GM12874 (cell line): ENCODE data around the gene GRIA4.

Experiments
- CTCF ChIP-seq: IDR thresholded peaks from 2 replicates; pipeline ENCODE4 v1.5.1; 2011; ENCODE audit warnings: low read depth, mild to moderate bottlenecking, control low read depth, low read length, moderate library complexity; ENCODE audit not compliant: insufficient read depth

Gene GRIA4

DNA sequence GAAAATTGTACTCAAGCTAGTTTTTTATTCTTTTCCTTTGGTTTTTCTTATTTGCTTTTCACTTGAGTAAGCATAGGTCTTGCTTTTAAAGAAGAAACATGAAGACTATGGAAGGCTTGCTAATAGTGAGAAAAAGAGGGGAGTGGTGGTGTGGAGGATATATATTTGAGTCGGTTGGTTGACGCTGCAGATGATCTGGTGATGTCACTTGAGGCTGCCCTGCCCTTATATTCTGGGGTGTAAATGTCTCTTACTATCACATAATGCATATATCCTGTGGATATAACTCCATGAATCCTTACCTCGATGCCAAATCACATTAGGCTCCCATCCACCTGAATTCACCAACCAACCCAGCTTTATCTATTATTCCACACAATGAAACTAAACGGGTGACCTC, 2.9 kb downstream of the GRIA4 start:
- no peak for TF ChIP-seq CTCF

GRCh38 chr11:105613183-105613582, 3.3 kb downstream of the GRIA4 start:
- no peak for TF ChIP-seq CTCF

DNA sequence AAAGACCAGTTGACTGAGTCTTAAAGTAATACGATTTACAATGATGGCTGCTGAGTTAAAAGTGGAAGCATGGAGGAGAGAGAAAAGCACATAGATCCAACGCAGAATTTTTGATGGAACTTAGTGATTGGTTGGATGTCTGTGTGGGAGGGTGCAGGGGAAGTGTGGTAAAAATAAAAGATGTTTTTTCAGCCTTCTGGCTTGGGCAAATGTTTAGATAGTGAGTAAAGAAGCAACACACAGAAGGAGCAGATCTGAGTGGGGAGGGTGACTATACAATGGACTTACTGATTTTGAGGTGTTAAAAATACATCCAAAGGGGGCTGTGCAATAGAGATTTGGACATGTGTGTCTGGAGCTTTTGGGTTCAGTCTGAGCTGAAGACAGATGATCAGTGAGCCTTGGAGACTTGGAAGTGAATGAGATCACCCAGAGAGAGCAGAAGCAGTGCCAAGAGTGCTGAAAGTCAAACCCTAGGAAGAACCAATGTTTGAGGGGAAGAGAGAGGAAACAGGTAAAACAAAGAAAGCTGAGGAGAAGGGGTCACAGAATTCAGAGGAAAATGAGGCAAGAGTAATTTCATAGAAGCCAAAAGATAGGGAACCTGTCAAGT, 8.6 kb downstream of the GRIA4 start:
- no peak for TF ChIP-seq CTCF

- TF ChIP-seq CTCF = no peak
Measured at GRCh38 chr11:105619556-105619955, 9.7 kb downstream of the GRIA4 start.

DNA sequence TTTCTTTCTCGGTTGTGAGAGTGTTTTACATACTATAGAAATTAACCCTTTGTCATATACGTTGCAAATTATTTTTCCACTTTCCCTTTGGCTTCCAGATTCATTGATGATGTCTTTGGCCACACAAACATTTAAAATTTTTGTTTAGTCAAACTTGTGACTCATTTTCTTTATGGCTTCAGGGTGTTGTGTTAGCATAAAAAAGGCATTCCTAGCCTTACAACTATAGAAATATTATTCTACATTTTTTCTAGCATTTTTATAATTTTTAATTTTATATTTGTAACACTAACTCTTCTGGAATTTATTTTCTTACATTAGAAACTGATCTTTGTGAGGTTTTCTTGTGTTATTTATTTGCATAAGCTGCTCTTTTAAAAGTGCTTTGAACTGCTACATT, 12.1 kb downstream of the GRIA4 start:
- no peak for TF ChIP-seq CTCF

DNA sequence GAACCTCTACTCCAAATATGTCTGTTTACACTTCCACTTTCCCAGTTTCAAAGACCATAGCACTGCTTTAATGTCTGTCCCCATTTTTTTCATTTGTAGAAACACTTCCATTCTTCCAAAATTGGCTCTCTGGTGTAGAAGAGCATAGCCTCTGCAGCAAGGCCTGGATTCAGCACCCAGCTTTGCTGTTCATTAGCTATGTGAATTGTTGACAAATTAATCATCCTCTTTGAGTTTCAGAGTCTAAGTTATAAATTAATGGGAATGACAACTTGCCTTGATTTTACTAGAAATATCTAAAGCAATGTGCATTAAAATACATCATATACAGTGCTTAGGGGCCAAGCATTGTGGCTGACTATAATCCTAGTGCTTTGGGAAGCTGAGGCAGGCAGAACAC, 22.4 kb downstream of the GRIA4 start:
- no peak for TF ChIP-seq CTCF

DNA sequence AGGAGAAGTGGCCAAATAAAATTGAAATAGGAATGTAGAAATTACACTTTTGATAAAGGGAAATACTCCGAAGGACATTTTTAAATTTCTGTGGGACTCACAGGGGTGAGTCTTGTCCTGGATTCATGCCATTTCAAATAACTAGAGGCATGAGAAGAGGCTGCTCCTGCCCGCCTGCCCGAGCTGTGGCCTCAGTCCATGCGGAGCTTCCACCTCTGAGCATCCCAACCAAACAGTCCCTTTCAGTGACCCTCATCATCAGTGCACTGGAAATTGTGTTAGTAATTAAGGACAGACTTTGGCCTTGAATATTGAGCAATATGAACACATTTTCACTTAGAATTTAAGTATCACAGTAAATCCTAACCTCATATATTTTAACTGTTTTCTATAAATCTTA, 25.6 kb downstream of the GRIA4 start:
- TF ChIP-seq CTCF = no peak
